GM19397 (cell line): ENCODE measurements around the gene NDUFA13.

Experiments
- ATAC-seq: cut with Tn5 transposase; IDR thresholded peaks from one replicate; pipeline ENCODE4 v1.9.1; 2021; ENCODE audit warnings: mild to moderate bottlenecking, moderate library complexity; ENCODE audit not compliant: unreplicated experiment

The NDUFA13 gene

GRCh38 chr19:19531951-19532805, 16.2 kb downstream of the NDUFA13 start:
- no peak for ATAC-seq

- no peak for ATAC-seq
Observed at GRCh38 chr19:19532806-19533701, 17.0 kb downstream of the NDUFA13 start.

- no peak for ATAC-seq
Observed at GRCh38 chr19:19533841-19534240, 17.8 kb downstream of the NDUFA13 start.

GRCh38 chr19:19534556-19535265, 18.7 kb downstream of the NDUFA13 start:
- ATAC-seq, result no peak

- ATAC-seq, result no peak
Observed at GRCh38 chr19:19535311-19536191, 19.5 kb downstream of the NDUFA13 start.

GRCh38 chr19:19537075-19538048, 21.3 kb downstream of the NDUFA13 start:
- ATAC-seq, result no peak

- no peak for ATAC-seq
Observed at GRCh38 chr19:19538061-19538784, 22.2 kb downstream of the NDUFA13 start, which contains the start of gene CILP2. CILP2 (plus strand) TSS chr19:19538265; CDS start chr19:19538350, 85 bp downstream.

GRCh38 chr19:19538785-19539166, 22.8 kb downstream of the NDUFA13 start:
- ATAC-seq, result no peak

- ATAC-seq, result no peak
Observed at GRCh38 chr19:19539698-19540063, 23.7 kb downstream of the NDUFA13 start.

- no peak for ATAC-seq
Observed at GRCh38 chr19:19540064-19540714, 24.2 kb downstream of the NDUFA13 start.

GRCh38 chr19:19540715-19541515, 24.9 kb downstream of the NDUFA13 start:
- ATAC-seq, result peak; percentile 64

- ATAC-seq, result no peak
Observed at GRCh38 chr19:19541616-19542015, 25.6 kb downstream of the NDUFA13 start.

GRCh38 chr19:19542507-19542906, 26.5 kb downstream of the NDUFA13 start:
- ATAC-seq, result no peak

GRCh38 chr19:19543101-19543500, 27.1 kb downstream of the NDUFA13 start:
- no peak for ATAC-seq

GRCh38 chr19:19543640-19544039, 27.6 kb downstream of the NDUFA13 start:
- no peak for ATAC-seq

- ATAC-seq, result no peak
Observed at GRCh38 chr19:19544257-19544953, 28.4 kb downstream of the NDUFA13 start.
